ENCODE measurements around the gene CYP19A1.

The CYP19A1 gene

DNA sequence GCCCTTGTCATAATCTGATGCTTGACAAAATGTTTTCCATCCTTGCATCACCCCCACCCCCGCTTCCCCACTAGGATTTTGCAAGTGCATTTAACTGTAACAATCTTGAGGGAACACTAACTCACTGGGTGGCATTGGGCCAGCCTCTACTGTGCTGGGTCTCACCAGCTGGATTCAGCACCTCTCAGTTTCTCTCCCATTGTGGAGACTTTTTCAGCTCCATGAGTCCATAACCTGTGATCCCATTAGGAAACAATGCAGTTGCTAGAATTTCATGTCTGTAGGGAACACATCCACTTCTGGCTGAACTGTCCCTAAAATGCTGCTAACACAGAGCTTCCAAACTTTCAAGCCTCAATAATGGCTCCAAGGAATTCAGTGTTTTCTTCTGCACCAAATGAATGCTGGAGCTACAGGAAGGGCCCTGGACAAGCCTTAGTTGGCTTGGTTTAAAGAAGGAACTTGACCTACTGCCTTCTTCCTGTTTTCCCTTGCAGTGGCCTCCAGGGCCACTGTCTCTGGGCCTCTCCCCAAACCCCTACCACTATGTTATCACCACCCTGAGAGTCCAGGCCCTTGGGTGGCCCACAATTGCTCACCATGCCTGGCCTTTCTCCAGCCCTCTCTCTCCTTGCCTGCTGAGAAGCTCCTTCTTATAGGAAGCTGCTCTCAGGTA lies 15.6 kb downstream of the CYP19A1 start:
- DNase-seq, result no peak

DNA sequence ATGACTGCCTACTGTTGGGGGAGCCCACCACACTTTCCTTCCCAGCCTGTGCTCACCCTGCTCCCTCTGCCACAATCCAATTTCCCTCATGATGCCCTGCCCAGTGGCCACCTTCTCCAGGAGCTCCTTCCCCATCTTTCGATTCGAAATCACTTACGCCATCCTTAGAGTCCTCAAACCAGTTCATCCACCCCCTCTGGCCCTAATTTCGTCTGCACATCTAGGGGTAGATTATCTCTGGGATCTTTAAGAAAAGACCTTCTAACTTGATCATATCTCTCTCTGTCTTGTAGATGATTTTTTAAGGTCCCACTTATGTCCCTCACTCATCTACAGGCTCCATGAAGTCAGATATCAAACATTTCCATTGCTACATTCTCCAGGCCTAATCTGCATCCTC lies 17.1 kb downstream of the CYP19A1 start:
- no peak for DNase-seq

DNA sequence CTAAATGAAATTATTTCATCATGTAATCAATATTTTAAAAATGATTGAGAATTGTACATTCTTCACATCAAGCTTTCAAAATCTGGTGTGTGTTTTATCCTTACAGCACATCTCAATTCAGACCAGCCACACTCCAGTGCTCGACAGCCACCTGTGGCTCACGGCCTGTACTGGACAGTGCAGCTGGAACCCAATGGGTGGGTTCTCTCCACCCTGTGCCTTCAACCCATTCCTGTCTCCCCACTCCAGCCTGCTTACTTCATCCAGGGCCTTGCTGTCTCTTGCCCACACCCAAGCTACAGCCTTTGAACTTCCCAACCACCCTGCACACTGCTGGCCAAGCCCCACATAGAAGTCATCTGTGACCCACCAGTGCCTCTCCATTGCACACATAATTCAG lies 17.6 kb downstream of the CYP19A1 start:
- no peak for DNase-seq

DNA sequence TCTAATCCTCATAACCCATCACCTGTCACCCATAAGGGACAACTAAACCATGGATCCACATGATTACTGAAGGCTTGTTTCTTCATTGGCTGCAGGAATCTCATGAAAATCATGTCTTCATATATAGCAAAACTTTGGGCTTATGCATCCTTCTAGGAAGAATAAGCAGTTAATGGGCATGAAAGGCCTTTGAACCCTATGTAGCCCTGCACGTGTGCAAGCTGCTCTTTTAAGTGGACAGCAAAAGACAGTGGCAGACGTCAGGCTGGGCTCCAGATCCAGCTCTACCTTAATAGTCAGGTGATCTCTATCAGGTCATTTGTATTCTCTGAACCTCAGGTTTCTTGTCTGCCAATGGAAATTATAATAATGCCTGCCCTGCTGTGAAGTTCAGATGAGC lies 18.9 kb downstream of the CYP19A1 start:
- no peak for DNase-seq

DNA sequence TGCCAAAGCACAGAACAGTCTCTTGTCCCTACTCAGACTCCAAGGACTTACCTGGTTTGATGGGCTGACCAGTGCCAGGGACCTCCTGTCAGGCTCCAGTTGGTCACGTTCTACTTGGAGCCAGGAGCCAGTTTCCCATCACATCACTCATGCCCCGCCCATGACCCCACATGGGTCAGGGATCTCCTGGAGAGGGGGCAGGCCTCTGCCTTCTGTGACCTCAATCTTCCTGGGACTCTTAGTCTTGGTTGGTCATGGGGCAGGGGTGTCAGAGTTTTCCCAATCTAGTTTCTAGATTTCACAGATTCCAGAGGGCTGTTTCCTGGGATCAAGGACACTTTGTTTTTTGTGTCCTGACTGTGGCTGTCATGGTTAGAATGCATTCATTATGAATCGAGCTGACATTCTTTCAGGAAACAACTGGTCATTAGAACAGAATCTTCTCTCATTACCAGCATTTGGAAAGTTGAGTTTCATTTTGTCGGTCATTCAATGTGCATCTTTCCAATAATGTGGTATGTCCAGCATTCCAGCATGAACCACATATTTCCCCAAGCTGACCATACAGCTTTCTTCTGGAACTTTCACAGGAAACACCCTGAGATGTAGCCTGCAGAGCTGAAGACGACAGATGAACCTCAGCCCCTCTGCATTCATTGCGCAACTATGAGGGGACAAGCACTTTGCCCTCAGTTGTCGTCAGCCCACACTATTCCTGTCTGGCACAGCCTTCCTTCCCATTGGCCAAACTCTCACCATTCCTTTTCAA lies 19.8 kb downstream of the CYP19A1 start:
- no peak for DNase-seq

DNA sequence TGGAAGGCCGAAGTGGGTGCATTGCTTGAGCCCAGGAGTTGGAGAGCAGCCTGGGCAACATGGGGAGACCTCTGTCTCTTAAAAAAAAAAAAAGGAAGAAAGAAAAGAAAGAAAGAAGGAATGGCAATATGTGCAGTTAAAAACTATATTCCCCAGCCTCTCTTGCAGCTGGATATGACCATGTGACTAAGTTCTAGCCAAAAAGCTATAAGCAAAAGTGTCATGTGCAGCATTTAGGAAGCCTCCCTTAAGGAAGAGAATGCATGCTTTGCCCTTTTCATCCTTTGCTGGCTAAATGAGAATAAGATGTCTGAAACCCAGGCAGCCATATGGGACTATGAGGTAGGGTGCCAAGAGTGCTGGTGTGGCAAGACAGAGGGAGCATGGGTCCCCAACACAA lies 21.8 kb downstream of the CYP19A1 start:
- DNase-seq, result no peak

DNA sequence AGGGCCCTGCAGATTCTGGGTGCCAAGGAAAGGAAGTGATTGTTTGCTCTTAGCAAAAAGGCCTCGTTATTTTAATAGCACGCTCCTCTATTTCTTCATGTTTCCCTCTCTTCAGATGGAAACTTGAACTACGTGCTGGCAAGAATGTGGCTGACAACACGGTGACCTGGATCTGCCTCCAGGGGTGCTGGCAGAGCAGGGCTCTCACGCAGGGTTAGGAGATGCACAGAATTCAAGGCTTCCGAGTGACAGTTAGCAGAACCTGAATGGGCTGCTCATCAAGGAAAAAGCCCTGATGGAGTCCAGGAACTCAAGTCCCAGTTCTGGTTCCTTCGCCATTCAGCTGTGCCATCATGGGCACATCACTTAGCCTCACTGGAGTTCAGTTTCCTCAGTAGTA lies 22.7 kb downstream of the CYP19A1 start:
- DNase-seq, result no peak

DNA sequence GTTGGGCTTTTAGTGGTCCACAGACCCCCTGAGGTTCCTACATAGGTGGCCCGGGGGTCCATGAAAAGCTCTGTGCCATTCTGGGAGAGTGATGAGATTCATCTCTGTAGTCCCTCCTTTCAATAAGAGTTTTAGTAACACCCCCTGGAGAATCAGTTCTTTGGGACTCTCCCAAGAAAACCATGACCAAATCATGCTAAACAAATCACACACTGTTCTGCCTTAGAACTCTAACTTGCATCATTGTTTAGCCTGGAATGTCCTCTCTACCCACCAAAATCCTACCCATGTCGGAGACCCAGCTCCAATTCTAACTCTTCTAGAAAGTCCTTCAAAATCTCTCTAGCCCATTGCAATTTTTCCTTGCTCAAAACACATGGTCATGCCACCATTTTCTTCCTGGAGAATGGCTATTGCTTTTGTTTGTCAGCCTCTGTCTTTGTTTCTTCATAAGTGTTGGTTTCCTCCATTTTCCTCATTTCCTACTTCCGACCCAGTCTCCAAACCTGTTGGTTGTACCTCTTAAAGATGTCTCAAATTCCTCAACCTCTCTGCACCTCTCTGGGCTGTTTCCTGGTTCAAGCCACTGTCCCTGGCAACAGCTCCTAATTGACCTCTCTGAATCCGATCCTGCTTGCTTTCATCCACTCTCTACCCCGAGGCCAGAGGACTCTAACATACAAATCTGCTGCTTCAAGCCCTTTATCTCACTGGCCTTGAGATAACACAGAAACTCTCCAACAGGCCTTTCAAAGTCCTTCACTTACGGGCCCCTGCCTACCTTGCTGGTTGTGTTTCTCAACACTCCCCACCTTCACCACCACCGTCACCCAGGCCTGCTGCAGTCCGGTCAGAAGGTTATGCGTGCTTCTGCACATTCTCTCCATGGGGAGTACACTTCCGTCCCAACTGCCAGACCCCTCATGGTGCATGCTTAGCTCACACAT lies 23.7 kb downstream of the CYP19A1 start:
- DNase-seq, result no peak

DNA sequence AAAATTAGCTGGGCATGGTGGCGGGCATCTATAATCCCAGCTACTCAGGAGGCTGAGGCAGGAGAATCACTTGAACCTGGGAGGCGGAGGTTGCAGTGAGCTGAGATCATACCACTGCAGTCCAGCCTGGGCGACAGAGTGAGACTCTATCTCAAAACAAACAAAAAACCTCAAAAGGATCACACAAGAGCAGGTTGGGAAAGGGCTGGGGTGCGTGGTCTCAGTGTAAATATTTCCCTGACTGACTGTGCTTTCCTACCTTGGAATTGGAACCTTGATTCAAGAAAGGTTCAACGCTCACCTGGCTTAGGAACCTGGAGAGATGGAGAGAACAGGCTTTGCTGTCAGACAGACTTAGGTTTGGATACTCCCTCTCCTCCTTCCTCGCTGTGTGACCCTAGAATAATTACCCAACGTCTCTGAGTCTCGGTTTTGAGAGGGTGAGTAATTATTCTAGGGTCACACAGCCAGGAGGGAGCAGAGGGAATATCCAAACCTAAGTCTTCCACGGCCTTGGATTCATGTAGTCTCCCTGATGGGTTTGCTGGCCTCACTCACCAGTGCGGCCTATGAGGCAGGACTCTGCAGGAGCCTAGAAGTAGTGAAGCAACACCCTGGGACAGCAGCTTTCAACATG lies 24.6 kb downstream of the CYP19A1 start:
- no peak for DNase-seq

DNA sequence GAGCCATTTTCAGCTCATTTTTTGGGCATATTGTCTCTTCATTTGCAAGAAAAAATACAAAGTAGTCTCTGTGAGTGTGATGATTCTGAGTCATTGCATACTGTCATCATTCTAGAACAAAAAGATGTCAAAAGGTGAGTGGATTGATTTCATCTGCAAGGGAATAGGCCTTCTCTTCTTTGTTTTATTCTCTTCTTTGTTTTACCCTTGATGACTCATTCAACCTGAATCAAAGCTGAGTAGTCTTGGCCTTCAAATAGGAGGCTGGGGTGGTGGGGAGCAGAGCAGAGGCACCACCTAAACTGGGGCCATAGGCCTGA lies 25.4 kb downstream of the CYP19A1 start:
- no peak for DNase-seq

DNA sequence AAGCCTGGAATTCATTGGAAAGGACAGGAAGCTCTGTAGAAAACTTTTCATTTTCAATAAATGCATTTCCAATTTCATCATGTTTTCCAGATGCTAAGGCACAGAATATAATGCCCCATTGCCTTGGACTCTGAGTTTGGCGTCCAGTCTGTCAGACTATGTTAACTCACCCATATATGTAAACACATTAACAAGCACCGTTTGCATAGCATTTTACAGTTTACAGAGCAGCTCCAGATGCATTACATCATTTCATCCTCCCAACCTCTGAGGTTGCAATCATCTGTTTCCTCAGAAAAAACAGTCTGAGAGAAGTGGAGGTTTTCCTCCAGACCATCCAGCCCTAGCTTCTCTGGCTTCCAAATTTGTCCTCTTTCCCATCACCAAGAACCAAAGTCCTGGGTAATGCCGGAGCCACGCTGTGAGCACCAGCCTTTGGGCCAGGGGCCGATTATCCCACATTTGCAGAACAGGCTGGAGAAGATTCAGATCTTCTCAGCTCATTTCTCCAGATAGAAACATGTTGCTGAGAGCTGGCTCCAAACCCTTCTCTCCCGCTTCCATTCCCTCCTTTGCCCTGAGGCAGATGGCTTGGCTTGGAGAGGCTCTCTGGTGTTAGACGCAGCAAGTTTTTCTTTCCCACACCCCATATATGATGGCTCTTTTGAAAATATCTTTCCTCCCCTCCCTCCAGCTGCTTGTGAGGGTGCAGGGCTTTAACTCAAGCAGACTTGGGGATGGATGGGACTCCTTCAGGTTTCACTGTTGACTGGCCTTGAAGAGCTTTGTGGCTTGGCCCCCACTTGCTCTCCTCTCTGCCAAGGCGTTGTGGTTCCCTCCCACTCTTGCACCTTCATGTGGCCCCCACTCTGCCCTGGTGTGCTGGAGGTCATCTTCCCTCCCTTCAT lies 26.0 kb downstream of the CYP19A1 start:
- no peak for DNase-seq

DNA sequence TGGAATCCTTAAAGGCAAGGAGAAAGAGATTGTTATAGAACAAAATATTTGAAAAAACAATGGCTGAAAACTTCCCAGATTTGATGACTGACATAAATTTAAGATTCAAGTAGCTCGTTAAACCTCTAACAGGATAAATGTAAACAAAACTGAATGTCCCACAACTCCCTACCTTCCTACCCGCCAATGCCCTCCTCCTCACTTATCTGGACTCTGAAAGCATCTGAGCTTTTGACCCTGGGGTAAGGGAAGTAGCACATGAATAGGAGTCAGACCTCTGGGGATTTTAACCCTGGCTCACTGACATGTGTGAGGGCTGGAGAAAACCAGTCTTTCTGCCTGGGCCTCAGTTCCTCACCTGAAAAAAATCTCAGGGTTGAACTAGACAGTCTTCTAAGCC lies 26.9 kb downstream of the CYP19A1 start:
- DNase-seq, result no peak

DNA sequence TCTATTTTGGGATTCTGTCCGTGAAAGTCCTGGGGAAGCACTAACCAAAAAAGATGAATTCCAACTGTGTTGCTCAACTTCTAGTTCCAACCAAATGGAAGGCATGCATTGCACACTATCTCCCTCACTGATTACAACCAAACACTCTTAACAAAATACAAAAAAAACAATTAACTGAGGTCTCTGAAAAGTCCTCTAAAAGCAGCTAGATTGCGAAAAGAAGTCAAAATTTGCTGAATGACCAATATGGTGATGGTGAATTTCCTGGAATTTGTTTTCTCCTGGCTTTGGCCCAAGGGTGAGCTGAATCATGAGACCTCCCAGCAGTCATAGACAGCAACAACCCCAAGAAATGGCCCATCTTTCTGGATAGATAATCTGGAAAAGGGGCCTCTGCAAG lies 28.3 kb downstream of the CYP19A1 start:
- DNase-seq, result no peak

DNA sequence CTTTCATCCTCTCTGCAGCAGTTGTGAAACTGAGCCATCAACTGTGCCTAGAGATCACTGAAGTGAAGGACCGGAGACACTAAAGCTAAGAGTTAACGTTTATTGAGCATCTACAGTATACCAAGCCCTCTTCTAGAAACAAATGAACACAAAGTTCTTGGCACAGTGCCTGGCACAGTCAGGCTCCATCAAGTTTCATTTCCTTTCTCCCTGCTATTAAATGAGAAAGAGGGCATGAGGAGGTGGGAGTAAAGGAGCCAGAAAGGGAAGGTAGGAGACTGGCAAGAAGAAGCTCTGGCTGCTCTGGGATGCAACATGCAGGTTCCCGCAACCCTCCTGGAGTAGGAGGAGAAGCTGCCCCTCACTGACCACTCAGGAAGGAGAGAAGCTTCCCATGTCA lies 30.6 kb downstream of the CYP19A1 start:
- no peak for DNase-seq

DNA sequence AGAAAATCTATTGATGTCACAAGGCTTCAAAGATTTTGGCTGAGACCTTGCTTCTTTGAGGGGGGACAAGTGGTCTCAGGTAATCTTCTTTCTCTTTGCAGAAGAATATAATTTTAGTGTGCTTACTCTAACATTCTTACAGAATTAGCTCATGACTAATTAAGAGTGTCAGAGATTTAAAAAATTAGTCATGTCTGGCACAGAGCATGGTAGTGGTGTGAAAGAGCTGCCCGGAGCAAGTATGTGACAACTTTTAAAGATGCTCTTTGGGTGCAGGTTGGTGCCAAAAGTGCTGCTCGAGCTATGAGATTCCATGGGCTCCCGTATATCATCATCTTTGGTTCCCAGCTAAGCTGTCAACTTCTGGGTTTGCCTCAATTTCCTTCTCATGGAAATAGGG lies 31.1 kb downstream of the CYP19A1 start:
- no peak for DNase-seq

DNA sequence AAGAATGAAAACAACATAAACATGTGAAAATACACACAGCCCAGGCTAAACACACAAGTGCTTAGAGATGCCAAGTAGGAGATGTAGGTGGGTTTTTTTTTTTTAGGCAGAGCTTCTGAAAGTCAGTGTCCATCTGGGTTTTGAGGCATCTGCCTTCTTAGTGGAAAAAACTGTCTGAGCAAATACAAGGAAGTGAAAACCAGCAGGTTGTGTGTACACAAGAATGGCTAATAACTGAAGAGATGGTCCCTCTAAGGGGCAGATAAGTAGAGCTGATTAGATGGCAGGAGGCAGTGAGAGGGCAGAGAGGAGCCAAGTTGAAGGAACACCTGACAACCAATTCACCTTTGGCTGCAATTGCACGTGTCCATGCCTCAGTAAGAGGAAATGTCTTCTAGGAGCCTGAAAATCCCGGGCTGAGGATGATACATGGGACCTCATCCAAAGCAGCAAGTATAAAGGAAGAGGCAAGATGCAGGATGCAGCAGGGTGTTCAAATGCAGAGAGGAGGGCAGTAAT lies 34.9 kb downstream of the CYP19A1 start:
- no peak for DNase-seq

DNA sequence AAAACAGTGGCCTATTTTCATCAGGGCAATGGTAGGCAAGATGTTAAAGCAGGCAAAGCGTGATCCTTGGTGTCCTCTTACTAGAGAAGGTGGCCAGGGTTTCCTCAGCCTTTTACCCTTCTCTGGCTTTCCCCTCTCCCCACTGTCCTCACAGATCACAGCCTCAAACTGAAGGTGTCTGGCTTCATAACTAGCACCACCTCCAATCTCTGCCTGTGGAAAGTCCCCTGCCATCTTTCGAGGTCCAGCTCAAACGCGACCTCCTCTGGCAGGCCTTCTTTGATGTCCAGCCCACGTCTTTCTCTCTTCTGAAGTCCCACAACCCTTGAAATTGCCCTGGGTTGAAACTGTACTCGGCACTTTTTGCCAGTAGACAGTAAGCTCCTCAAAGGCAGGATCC lies 35.9 kb downstream of the CYP19A1 start:
- DNase-seq, result no peak

DNA sequence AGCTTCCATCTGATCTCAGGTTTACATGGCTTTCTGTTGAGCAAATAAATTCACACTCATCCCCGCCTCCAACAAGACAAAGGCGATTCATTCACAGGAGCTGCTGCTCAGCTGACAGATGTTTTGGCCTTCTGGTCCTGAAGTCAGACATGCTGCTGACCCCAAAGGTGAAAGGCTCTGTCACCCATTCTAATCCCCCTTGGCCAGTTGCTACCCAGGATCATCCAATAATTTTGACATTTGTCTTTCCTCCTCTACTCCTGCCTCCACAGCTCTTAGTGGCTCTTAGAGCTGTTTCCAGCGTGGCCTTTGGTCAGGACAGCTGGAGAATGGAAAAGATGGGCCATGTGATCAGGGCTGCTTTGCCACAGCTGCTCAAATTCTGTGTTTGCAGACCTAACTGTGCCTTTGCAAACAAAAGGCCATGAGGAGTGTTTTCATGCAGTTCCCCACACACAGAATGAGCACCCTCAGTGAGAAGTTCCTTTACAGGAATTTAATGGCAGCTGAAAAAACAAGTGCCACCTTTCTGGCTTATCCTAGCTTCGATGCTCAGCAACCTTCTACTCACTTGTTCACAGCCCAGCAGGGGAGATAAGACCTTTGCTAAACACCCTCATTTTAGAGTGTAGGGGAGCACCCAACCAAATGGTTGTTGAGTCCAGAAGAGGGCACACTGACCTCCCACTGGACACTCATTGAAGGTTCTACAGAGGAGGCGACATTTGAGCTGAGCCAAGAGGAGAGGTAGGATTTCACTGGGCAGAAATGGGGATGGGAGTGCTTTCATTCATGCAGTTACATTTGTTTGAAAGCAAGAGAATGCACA lies 39.0 kb downstream of the CYP19A1 start:
- no peak for DNase-seq

DNA sequence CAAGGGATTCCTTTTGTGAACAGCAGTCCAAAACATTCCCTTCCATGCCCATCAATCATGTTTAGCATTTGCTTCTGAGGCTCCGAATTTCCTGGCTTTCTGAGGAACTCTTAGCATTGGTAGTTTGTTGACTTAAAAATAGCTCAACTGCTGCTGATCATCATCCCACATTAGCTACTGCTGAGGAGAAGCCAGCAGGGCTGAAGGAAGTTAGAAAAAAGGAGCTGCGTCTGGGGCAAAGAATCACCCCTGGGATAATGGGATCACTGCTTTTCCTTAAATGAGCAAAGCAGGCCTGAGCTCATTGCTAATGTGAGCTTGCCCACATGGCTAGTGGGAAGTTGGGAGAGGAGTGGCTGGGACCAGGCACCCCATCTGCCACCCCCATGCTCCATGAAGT lies 39.8 kb downstream of the CYP19A1 start:
- DNase-seq, result no peak

DNA sequence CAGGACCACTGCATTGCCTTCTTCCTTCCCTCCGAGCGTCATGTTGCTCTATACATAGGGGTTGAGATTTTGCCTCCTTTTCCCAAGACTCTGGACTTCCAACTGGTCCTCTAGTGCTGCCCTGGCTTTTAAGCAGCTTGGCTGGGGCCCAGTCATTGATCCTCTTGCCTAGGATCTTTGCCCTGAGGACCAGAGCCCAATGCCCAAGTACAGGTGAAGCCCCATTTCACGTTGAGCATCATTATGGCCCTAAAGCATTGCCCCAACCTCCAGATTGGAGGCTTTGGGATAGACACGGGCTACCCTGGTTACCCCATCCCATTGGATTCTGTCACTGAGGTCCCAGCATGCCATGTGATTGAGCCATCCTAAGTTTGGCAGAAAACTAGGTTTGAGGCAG lies 47.7 kb downstream of the CYP19A1 start:
- no peak for DNase-seq

DNA sequence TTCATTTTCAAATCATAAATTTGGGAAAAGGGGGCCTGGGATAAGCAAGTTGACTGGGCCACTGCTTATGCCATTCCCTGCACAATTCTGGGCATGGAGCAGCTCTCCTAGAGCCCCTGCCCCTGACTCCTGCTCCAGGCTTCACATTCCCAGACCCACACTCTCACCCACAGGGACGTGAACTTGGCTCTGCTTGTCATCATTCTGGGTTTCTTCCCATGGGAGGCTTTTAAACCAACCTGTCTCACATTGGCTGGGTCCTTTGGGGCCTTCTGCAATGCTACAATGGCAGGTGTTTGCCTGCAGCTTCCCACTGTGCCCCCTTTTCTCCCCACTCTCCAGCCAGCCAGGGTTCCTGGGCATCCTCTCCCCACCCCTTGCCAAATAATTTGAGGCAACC lies 49.1 kb downstream of the CYP19A1 start:
- DNase-seq, result peak; percentile 15

Data from NCI-H2171 treated with DMSO at 0.1 percent for 48 hours (cell line).